ENCODE measurements around the gene MAPRE3. TPM values are rescaled to one million over a fixed set of nuclear protein-coding genes. Genes with fewer than 3 reads are reported as not detected.

Gene MAPRE3
- total and polyA plus RNA-seq, 9 of the 15 experiments (the other 6 are each of a cell fraction or from before 2014, with no cell fraction given): 0.70 to 43.2 (median 12.6) TPM

DNA sequence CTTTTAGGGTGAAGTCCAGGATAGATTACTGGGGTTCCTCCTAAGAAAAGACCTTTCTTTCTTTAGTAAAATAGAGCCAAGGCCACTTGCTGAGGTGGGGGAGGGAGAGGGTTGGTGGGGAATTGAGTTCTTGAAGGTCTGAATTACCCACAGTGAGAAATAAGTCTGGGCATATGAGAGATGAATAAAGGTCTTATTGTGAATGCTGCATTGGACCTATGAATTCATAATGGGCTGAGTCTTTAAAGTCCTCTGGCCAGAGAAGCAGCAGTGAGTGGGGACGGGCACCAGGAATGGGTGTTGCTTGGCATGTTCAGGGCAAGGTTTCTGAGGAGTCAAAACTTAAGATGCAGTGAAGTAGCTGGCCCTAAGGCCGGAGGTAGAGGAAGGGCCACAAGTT, 10.5 kb downstream of the MAPRE3 start (continued):
- no peak for TF ChIP-seq GABPB1 (CRISPR knock-in tag; IDR thresholded peaks at IDR 0.05)
- TF ChIP-seq ARHGAP35 (IDR thresholded peaks at IDR 0.05; ENCODE audit: partially characterized antibody): no peak
- TF ChIP-seq CBX5 (IDR thresholded peaks at IDR 0.05; ENCODE audit: borderline replicate concordance, low read depth): no peak
- TF ChIP-seq ZNF57 (CRISPR knock-in tag; IDR thresholded peaks at IDR 0.05): no peak
- no peak for TF ChIP-seq FOXJ3 (CRISPR knock-in tag; IDR thresholded peaks at IDR 0.05)
- TF ChIP-seq, protein P1, sequence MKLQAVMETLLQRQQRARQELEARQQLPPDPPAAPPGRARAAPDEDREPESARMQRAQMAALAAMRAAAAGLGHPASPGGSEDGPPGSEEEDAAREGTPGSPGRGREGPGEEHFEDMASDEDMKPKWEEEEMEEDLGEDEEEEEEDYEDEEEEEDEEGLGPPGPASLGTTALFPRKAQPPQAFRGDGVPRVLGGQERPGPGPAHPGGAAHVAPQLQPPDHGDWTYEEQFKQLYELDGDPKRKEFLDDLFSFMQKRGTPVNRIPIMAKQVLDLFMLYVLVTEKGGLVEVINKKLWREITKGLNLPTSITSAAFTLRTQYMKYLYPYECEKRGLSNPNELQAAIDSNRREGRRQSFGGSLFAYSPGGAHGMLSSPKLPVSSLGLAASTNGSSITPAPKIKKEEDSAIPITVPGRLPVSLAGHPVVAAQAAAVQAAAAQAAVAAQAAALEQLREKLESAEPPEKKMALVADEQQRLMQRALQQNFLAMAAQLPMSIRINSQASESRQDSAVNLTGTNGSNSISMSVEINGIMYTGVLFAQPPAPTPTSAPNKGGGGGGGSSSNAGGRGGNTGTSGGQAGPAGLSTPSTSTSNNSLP (IDR thresholded peaks at IDR 0.05; ENCODE audit: borderline replicate concordance, low read depth, low read length): no peak
- TF ChIP-seq, protein P2, sequence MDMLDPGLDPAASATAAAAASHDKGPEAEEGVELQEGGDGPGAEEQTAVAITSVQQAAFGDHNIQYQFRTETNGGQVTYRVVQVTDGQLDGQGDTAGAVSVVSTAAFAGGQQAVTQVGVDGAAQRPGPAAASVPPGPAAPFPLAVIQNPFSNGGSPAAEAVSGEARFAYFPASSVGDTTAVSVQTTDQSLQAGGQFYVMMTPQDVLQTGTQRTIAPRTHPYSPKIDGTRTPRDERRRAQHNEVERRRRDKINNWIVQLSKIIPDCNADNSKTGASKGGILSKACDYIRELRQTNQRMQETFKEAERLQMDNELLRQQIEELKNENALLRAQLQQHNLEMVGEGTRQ (CRISPR knock-in tag; IDR thresholded peaks at IDR 0.05): no peak

DNA sequence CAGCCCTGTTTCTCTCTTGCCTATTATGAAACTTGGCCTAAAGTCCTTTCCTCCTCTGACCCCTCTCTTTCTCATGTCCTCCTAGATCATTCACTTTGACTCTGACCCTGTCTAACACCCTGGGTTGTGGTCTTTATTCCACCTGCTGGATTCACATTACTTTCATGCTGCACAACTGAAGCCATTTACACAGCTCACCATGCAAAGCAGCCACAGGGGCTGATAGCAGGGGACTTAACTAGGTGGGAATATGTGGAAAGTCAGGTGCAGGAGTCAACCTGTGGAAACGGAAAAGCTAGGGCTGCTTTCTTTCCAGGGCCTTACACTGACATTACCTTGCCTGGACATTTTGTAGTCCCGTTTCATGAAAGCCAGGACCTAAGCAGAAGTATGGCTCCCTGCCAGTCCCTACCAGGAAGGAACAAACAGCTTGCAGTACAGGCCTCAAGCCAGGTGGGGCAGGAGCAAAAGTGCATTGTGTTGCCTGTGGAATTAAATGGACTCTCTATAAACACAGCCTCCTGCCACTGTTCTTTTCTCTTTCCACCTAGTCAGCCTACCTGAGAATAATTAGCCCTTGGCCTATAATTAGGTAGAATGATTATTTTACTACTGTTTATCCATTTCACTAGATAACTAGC, 11.8 kb downstream of the MAPRE3 start:
- peak; percentile 53 to 78 (median 66) for DNase-seq (ENCODE audit: extremely low read depth in 1 of 4, low spot score in 3 of 4)
- BruUV-seq (replicated peaks): no TSS peak
- H3K79me2 ChIP-seq (ENCODE audit: control insufficient read depth, insufficient read depth, low read length): peaks cover 69% of the 10 kb centered on the region
- ChIA-PET POLR2A (interaction anchor here (0.6 to 1.8 kb wide), 11 partner anchors 8 to 119 kb away, joined by 3 to 13 read pairs (median 4); no protein-coding TSS in a partner anchor), CTCF (ENCODE audit: low intra/inter-chr PET ratio) (no interaction called here)
- H3K9me1 ChIP-seq (ENCODE audit: control insufficient read depth, insufficient read depth, low read length): no peaks in the 10 kb centered on the region
- 0 out of 2 replicates have a peak overlapping the region, but pooled peaks have one; percentile 10 for H2AFZ ChIP-seq (ENCODE audit: low read depth, low read length)
- ATAC-seq: peak; percentile 95
- peak overlapping the region; percentile 29; the same call in 2 of the 3 replicates for H3K27ac ChIP-seq (ENCODE audit: extremely low read depth, low read depth, low read length)
- H3K9me3 ChIP-seq (replicated peaks; ENCODE audit: control insufficient read depth, insufficient read depth, low read depth, low read length): no peaks in the 10 kb centered on the region
- WGBS (ENCODE audit: insufficient coverage, low coverage, missing lambda C conversion rate): 8% methylated on average over 2 of the region's 2 CpGs
- H3K4me1 ChIP-seq (replicated peaks in 1 of 2; ENCODE audit: control insufficient read depth in 2 of 2, insufficient read depth in 2 of 2, low read length in 2 of 2): peaks cover 9 to 39% of the 10 kb centered on the region in 2 experiments
- H3K4me2 ChIP-seq (ENCODE audit: insufficient read depth, low read length): no peak overlapping the region
- in situ Hi-C loops (cut with MboI) (no loop called here), intact Hi-C loops (cut with micrococcal nuclease) (no loop called here)
- H4K20me1 ChIP-seq (replicated peaks; ENCODE audit: control insufficient read depth, insufficient read depth, low read length): peaks cover 25% of the 10 kb centered on the region
- FAIRE-seq: peak; percentile 94
- no peaks in the 10 kb centered on the region for H3K27me3 ChIP-seq (ENCODE audit: control insufficient read depth in 2 of 2, insufficient read depth in 2 of 2, low read length in 2 of 2)
- no peak overlapping the region for H3K4me3 ChIP-seq
- no peak overlapping the region for H3K9ac ChIP-seq (ENCODE audit: insufficient read depth in 1 of 2, low read depth in 2 of 2, low read length in 2 of 2)
- peaks cover 30% of the 10 kb centered on the region for H3K36me3 ChIP-seq (ENCODE audit: control insufficient read depth, insufficient read depth, low read length)
- TF ChIP-seq, protein P3, sequence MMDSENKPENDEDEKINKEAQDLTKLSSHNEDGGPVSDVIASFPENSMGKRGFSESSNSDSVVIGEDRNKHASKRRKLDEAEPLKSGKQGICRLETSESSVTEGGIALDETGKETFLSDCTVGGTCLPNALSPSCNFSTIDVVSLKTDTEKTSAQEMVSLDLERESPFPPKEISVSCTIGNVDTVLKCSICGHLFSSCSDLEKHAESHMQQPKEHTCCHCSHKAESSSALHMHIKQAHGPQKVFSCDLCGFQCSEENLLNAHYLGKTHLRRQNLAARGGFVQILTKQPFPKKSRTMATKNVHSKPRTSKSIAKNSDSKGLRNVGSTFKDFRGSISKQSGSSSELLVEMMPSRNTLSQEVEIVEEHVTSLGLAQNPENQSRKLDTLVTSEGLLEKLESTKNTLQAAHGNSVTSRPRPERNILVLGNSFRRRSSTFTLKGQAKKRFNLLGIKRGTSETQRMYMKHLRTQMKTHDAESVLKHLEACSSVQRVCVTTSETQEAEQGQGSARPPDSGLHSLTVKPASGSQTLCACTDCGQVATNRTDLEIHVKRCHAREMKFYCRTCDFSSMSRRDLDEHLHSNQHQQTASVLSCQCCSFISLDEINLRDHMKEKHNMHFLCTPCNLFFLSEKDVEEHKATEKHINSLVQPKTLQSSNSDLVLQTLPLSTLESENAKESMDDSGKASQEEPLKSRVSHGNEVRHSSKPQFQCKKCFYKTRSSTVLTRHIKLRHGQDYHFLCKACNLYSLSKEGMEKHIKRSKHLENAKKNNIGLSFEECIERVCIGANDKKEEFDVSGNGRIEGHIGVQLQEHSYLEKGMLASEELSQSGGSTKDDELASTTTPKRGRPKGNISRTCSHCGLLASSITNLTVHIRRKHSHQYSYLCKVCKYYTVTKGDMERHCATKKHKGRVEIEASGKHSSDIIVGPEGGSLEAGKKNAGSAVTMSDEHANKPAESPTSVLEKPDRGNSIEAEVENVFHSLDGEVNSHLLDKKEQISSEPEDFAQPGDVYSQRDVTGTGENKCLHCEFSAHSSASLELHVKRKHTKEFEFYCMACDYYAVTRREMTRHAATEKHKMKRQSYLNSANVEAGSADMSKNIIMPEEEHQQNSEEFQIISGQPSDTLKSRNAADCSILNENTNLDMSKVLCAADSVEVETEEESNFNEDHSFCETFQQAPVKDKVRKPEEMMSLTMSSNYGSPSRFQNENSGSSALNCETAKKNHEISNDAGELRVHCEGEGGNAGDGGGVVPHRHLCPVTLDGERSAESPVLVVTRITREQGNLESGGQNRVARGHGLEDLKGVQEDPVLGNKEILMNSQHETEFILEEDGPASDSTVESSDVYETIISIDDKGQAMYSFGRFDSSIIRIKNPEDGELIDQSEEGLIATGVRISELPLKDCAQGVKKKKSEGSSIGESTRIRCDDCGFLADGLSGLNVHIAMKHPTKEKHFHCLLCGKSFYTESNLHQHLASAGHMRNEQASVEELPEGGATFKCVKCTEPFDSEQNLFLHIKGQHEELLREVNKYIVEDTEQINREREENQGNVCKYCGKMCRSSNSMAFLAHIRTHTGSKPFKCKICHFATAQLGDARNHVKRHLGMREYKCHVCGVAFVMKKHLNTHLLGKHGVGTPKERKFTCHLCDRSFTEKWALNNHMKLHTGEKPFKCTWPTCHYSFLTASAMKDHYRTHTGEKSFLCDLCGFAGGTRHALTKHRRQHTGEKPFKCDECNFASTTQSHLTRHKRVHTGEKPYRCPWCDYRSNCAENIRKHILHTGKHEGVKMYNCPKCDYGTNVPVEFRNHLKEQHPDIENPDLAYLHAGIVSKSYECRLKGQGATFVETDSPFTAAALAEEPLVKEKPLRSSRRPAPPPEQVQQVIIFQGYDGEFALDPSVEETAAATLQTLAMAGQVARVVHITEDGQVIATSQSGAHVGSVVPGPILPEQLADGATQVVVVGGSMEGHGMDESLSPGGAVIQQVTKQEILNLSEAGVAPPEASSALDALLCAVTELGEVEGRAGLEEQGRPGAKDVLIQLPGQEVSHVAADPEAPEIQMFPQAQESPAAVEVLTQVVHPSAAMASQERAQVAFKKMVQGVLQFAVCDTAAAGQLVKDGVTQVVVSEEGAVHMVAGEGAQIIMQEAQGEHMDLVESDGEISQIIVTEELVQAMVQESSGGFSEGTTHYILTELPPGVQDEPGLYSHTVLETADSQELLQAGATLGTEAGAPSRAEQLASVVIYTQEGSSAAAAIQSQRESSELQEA (IDR thresholded peaks at IDR 0.05; ENCODE audit: low read depth): no peak
- peak in 1 of 2 experiments; percentile 22; a peak in 1 of 4 replicates for TF ChIP-seq FOXK2 (conservative IDR thresholded peaks at IDR 0.05 in 1 of 2, IDR thresholded peaks at IDR 0.05 in 1 of 2; ENCODE audit: low read depth in 2 of 2)
- TF ChIP-seq NFIC (IDR thresholded peaks at IDR 0.05): peak; percentile 89

Measured in K562 (cell line).